ENCODE results near the gene PTH1R.
"Not testable (repeated sequence)": the region's sequence is repeated elsewhere in the genome, so short reads cannot be mapped to it uniquely, and the experiment has no call there.

PTH1R gene

DNA sequence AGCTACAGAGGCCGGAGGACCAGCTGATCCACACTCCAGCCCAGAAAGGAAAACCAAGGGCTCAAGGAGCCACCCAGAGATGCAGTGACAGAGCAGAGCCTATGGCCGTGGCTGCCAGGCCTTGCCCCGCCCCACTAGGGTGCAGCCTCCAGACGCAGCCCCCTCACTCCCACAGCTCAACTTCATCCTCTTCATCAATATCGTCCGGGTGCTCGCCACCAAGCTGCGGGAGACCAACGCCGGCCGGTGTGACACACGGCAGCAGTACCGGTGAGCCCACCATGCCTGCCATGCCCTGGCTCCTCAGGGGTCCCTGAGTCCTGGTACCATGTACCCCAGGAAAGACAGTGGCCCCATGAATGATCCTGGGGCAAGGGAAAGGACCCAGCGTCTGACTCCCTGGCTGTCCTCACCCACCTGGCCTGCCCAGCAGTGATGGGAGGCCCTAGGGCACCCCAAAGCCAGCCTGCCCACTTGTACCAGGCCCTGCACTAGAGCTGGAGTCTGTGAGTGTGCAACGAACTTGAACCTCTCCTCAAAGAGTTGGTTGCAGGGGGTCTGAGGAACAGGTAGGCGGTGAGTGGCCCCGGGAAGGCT, 24.2 kb downstream of the PTH1R start:
- DNase-seq: no peak

DNA sequence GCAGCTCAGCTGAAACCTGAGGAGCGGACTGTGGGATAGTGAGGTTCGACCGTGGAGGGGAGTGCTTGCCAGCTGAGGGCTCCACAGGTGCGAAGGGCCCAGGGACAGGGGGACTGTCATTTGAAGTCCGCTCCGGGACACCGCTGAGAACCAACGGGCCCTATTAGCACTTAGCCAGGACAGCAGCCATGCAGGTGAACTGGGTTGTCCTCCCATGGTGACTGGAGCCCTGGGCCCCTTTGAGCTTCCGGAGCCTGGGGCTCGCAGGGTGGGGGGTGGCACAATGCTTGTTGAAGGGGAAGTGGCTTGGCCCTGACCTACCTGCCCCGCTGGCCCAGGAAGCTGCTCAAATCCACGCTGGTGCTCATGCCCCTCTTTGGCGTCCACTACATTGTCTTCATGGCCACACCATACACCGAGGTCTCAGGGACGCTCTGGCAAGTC, 24.7 kb downstream of the PTH1R start:
- no peak for DNase-seq

GRCh38 chr3:46903341-46904302, 26.1 kb downstream of the PTH1R start:
- DNase-seq: no peak

GRCh38 chr3:46904303-46905212, 27.0 kb downstream of the PTH1R start:
- DNase-seq: no peak

DNA sequence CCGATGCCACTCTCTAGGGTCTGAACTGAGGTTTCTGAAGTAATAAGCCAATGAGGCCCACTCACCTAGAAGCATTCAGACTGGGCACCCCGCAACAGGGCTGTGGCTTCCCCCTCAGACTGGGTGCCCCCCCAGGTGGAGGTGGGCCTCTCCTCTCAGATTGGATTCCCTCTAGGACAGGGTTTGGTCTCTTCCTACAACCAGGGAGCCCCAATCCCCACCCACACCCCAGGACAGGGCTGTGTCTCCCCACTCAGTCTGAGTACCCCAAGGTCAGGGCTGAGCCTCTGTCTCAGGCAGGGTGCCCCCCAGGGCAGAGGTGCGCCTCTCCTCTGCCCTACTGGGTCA, 27.7 kb downstream of the PTH1R start:
- DNase-seq: no peak

- DNase-seq: no peak
These were observed 28.3 kb downstream of the PTH1R start for GRCh38 chr3:46905661-46906451.

- DNase-seq: no peak
These were observed 29.0 kb downstream of the PTH1R start for GRCh38 chr3:46906471-46907058.

DNA sequence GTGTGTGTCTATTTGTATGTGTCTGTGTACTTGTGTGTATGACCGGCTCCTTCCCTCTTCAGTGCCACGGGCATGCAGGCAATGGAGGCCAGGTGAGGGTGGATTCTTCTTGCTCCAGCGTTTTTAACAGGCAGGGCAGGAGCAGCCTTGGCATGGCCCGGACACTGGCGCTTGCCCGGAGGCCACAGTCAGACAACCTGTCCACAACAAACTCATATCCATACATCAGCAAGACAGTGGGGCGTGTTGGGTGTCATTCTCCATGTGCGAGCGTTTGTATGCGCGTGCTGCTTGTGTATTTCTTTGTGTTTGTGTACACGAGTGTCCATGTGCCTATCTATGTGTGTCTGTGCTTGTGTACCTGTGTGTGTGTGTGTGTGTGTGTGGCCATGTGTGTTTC, 29.8 kb downstream of the PTH1R start:
- no peak for DNase-seq

- no peak for DNase-seq
These were observed 30.4 kb downstream of the PTH1R start for GRCh38 chr3:46907960-46908293.

DNA sequence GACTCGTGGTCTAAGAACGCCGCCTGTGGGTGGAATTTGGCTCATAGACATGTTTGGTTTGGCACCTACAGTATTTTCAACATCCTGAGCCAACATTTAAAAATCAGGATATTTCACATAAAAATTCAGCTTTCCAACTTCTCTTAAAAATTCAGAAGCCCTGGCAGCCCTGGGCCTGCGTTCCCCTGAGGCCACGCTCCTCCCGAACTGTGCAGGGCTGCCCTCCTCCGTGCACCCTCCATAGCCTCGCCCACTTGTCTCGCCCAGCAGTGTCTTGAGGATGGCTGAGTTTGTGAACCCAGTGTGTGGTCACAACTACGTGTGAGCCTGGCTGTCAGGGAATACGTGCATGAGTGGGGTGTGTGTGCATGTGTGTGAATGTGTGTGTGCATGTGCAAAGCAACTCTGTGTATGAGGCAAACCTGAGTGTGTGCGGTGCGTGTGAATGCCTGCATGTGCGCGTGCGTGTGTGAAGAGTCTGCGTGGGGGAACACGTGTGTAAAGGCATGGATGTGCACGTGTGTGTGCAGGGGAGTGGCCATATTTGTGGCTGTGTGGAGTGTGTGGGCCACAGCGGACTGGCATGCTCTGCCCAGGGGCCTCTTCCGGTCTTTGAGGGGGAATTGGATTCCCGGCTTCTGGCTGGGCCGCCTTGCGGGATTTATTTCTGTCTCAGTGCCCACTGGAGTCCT, 30.9 kb downstream of the PTH1R start:
- no peak for DNase-seq

GRCh38 chr3:46908986-46909534, 31.5 kb downstream of the PTH1R start:
- DNase-seq: no peak

GRCh38 chr3:46909535-46910161, 32.1 kb downstream of the PTH1R start:
- peak; percentile 74 for DNase-seq

- DNase-seq: no peak
These were observed 32.7 kb downstream of the PTH1R start for GRCh38 chr3:46910166-46910760.

GRCh38 chr3:46910914-46911313, 33.4 kb downstream of the PTH1R start:
- DNase-seq: not testable (repeated sequence)

DNA sequence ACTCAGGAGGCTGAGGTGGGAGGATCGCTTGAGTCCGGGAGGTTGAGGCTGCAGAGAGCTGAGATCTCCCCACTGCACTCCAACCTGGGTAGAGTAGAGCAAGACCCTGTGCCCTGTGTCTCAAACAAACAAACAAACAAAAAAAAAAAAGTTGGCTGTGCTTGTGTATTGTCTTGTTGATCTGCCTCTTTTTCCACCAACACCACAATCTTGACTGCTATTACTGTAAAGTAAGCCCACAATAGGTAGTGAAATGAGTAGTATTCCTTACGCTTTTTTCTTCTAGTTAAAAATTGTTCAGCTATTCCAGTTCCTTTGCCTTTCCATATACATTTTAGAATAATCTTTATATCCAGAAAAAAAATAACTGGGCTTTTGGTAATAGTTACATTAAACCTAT, 35.5 kb downstream of the PTH1R start:
- DNase-seq: no peak

DNA sequence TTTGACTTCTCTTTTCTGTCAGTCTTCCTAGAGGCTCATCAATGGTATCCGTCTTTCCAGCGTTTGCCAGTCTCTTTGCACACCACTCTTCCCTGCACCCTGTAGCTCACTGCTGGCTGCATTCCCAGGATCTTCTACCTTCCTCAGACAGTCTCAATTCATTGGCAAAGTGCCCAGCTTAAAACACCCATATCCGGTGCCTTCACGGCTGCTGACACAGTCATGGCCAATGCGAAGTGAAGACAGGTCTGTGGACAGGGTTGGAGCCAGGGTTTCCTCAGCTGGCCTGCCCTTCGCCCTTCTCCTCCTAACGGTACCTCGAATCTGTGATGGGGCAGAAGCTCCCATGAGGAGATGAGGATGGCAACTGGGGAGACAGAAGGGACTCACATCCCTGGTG, 36.1 kb downstream of the PTH1R start:
- no peak for DNase-seq

GRCh38 chr3:46914849-46915248, 37.3 kb downstream of the PTH1R start:
- no peak for DNase-seq

GRCh38 chr3:46915297-46915822, 37.8 kb downstream of the PTH1R start:
- no peak for DNase-seq

DNA sequence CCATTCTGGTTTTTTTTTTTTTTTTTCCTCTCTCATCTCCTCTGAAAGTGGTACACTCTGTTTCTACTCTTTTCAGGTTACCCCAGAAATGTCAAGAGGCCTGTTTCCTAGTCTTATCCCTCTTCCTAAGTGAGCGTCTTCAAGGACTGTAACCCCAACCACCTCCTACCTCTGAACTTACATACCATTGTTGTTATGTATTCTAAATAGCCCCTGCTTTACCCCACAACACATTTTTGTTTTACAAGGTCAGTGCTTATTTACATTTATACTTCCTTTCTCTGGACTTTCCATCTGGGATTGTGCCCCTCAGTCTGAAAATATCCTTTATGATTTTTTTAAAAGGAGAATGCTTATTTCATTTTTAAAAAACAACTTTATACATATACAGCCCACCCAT, 38.8 kb downstream of the PTH1R start:
- no peak for DNase-seq

DNA sequence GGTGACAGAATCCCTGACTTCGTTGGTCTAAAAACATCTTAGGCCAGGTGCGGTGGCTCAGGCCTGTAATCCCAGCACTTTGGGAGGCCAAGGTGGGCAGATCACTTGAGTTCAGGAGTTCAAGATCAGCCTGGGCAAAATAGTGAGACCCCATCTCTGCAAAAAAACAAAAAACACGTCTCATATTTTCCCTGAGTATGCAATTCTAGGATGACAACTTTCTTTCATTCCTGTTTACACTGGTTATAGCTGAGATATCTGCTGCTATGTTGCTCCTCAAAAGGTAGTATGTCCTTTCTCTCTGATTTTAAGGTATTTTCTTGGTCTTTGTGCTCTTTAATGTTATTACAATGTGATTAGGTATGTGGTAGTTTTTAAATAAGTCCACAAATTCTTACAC, 39.3 kb downstream of the PTH1R start:
- no peak for DNase-seq

Measured in stimulated activated naive CD4-positive, alpha-beta T cell treated with Interleukin-2 at 50 U/mL for 16 hours (primary cell).